PC-9 (cell line): ENCODE data around the gene RAB1B. TPM values are rescaled to one million over a fixed set of nuclear protein-coding genes. Genes with fewer than 3 reads are reported as not detected.
A peak's percentile ranks its signal among the peaks of the same experiment; 100 is the strongest.

Experiments
- BruUV-seq: library from RNA; stranded (reverse); fragments of 400-500 nt; replicated peaks from 2 replicates; lab custom pipeline; 2021; lab: Mats Ljungman, UMichigan
- CTCF ChIA-PET: fragments of 300-600 bp; sonication (Branson Sonifier 250); formaldehyde crosslinking; loops from one replicate; lab custom pipeline; 2022; ENCODE audit warnings: antibody characterized with exemption; lab: Charles Lee
- POLR2A ChIA-PET: fragments of 300-600 bp; sonication (Branson Sonifier 250); formaldehyde crosslinking; loops from one replicate; lab custom pipeline; 2022; ENCODE audit warnings: antibody characterized with exemption; ENCODE audit not compliant: unreplicated experiment; lab: Charles Lee
- DNase-seq, 2 experiments: peaks; one replicate each; pipeline versions ENCODE4 v3.0.0 to v3.0.0-alpha.2; 2015 to 2022; ENCODE audit warnings: mixed read lengths in 1 of 2
- H2AFZ ChIP-seq: fragments of 200-600 bp; sonication (generic); 2 replicates; pipeline ENCODE4 v1.8.1; 2017; ENCODE audit warnings: antibody characterized with exemption
- H3F3A ChIP-seq: fragments of 200-600 bp; sonication (generic); 2 replicates; pipeline ENCODE4 v1.8.1; 2017; ENCODE audit warnings: antibody characterized with exemption, mild to moderate bottlenecking, low read depth; ENCODE audit not compliant: insufficient read depth
- H3K27ac ChIP-seq: fragments of 200-600 bp; sonication (generic); 2 replicates; pipeline ENCODE4 v1.6.1; 2016; ENCODE audit warnings: mixed run types
- H3K27me3 ChIP-seq: fragments of 200-600 bp; sonication (generic); 2 replicates; pipeline ENCODE4 v1.6.1; 2016; ENCODE audit warnings: low read depth, mixed run types; ENCODE audit not compliant: insufficient read depth
- H3K36me3 ChIP-seq: fragments of 200-600 bp; sonication (generic); 2 replicates; pipeline ENCODE4 v1.6.1; 2016; ENCODE audit warnings: low read depth, mixed run types
- H3K4me1 ChIP-seq: fragments of 200-600 bp; sonication (generic); replicated peaks from 2 replicates; pipeline ENCODE4 v1.6.1; 2016; ENCODE audit warnings: mixed run types; ENCODE audit not compliant: insufficient read depth
- H3K4me2 ChIP-seq: fragments of 200-600 bp; sonication (generic); 2 replicates; pipeline ENCODE4 v1.6.1; 2017; ENCODE audit warnings: mixed run types
- H3K4me3 ChIP-seq: fragments of 200-600 bp; sonication (generic); 2 replicates; pipeline ENCODE4 v1.6.1; 2016; ENCODE audit warnings: mixed run types
- H3K79me2 ChIP-seq: fragments of 200-600 bp; sonication (generic); 2 replicates; pipeline ENCODE4 v1.6.1; 2017; ENCODE audit warnings: low read depth, mixed run types
- H3K9me2 ChIP-seq: fragments of 200-600 bp; sonication (generic); 2 replicates; pipeline ENCODE4 v1.8.1; 2017; ENCODE audit warnings: mild to moderate bottlenecking; ENCODE audit not compliant: insufficient read depth
- H3K9me3 ChIP-seq: fragments of 200-600 bp; sonication (generic); 2 replicates; pipeline ENCODE4 v1.8.1; 2016; ENCODE audit warnings: low read depth; ENCODE audit not compliant: insufficient read depth
- H4K20me1 ChIP-seq: fragments of 200-600 bp; sonication (generic); 2 replicates; pipeline ENCODE4 v1.8.1; 2017; ENCODE audit not compliant: insufficient read depth
- EZH2 ChIP-seq: fragments of 200-600 bp; sonication (generic); IDR thresholded peaks from 2 replicates; pipeline ENCODE4 v1.8.0; 2017; ENCODE audit warnings: antibody characterized with exemption, low read depth
- intact Hi-C: fragments of 100-400 bp; cut with micrococcal nuclease; formaldehyde crosslinking; loops from one replicate; pipeline ENCODE4 v1.10.0; 2022; ENCODE audit not compliant: unreplicated experiment
- total RNA-seq: library from RNA; stranded (reverse); gene quantifications from 2 replicates; pipeline ENCODE4 v1.2.3, GENCODE V29; 2021
- TF ChIP-seq, protein P1 (sequence below): fragments of 200-600 bp; sonication (generic); conservative IDR thresholded peaks from 2 replicates; pipeline ENCODE4 v1.6.1; 2017; ENCODE audit warnings: mixed run types, antibody characterized with exemption, mild to moderate bottlenecking, moderate library complexity

The RAB1B gene
- total RNA-seq, 1 experiment from 2014 or later: 232 TPM

DNA sequence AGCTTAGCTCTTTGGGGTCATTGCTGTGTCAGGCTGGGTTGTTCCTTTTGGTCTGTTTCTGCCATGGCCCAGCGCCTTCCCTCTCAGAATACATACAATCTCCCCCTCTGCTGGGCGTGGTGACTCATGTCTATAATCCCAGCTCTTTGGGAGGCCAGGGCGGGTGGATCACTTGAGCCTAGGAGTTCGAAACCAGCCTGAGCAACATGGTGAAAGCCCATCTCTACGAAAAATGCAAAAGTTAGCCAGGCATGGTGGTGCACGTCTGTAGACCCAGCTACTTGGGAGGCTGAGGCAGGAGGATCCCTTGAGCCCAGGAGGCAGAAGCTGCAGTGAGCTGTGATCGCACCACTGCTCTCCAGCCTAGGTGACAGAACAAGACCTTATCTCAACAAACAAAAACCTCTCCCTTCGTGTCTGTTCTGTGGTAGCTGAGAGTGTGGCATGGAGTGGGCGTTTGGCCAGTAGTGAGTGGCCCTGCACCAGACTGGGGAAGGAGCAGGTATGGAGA lies 46.7 kb upstream of the RAB1B start:
- BruUV-seq: no TSS peak
- TF ChIP-seq EZH2: no peak
- TF ChIP-seq, protein P1, sequence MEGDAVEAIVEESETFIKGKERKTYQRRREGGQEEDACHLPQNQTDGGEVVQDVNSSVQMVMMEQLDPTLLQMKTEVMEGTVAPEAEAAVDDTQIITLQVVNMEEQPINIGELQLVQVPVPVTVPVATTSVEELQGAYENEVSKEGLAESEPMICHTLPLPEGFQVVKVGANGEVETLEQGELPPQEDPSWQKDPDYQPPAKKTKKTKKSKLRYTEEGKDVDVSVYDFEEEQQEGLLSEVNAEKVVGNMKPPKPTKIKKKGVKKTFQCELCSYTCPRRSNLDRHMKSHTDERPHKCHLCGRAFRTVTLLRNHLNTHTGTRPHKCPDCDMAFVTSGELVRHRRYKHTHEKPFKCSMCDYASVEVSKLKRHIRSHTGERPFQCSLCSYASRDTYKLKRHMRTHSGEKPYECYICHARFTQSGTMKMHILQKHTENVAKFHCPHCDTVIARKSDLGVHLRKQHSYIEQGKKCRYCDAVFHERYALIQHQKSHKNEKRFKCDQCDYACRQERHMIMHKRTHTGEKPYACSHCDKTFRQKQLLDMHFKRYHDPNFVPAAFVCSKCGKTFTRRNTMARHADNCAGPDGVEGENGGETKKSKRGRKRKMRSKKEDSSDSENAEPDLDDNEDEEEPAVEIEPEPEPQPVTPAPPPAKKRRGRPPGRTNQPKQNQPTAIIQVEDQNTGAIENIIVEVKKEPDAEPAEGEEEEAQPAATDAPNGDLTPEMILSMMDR: no peak
- POLR2A ChIA-PET: interaction anchor here (0.7 kb wide), 1 partner anchor 63 kb away, joined by 7 read pairs; no protein-coding TSS in a partner anchor
- Histone ChIP-seq H2AFZ (no peak overlapping the region), H3K79me2 (no peaks in the 10 kb centered on the region), H3K4me1 (no peaks in the 10 kb centered on the region; the same call in 1 of the 2 replicates), H3K4me2 (no peak overlapping the region), H3K4me3 (no peak overlapping the region), H3K27me3 (no peaks in the 10 kb centered on the region), H3F3A (peaks cover 7% of the 10 kb centered on the region; the same call in 1 of the 2 replicates), H3K27ac (no peak overlapping the region), H3K36me3 (no peaks in the 10 kb centered on the region), H4K20me1 (no peaks in the 10 kb centered on the region), H3K9me2 (no peaks in the 10 kb centered on the region), H3K9me3 (no peaks in the 10 kb centered on the region)
- CTCF ChIA-PET: interaction anchor here (0.5 to 1.1 kb wide), 6 partner anchors 15 to 1099 kb away, joined by 3 to 12 read pairs (median 4); no protein-coding TSS in a partner anchor
- intact Hi-C loops: loop anchor here (2.0 to 5.0 kb wide), 3 partner anchors 115 to 166 kb away; partner anchors contain the start of gene RIN1
- DNase-seq: no peak

DNA sequence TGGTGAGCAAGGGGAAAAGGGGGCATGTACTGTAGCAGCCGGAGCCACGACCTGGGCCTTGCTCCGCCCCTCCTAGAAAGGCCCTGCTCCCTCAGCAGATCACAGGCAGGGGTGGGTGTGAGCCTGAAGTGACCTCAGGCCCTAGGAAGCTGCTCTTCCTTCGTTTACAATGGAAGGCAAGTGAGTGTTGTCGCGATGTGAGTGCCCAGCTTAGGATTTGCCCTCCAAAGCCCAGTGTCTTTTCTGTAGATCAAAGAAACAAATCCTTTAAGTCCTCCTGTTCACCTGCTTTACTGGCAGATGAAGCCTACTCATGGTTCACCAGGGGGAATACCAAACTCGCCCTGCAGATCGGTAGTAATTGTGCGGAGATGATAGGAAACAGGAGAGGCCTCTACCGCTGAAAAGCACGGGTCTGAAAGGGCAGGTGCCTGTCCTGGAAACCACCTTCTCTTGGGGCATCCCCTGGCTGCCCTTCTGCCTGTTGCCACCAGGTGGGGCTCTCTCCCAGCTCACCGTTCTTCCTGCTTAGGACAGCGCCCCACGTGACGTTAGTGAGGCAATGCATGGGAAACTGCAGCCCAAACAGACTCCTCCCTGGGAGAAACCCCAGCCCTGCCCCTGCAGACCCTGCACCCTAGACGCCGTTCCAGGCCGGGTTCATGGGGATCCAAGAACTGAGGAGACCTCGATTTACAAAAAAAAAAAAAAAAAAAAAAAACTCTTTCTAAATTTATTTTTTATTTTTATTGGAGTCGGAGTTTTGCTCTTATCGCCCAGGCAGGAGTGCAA lies 45.9 kb upstream of the RAB1B start:
- Histone ChIP-seq H3K27me3 (no peaks in the 10 kb centered on the region), H3K79me2 (no peaks in the 10 kb centered on the region), H3F3A (peaks cover 7% of the 10 kb centered on the region; the same call in 1 of the 2 replicates), H3K4me1 (no peaks in the 10 kb centered on the region; the same call in 1 of the 2 replicates), H3K4me2 (no peak overlapping the region), H3K36me3 (no peaks in the 10 kb centered on the region), H3K27ac (no peak overlapping the region), H3K4me3 (no peak overlapping the region), H3K9me3 (no peaks in the 10 kb centered on the region), H2AFZ (no peak overlapping the region), H3K9me2 (no peaks in the 10 kb centered on the region), H4K20me1 (no peaks in the 10 kb centered on the region)
- intact Hi-C loops: loop anchor here (2.0 to 5.0 kb wide), 3 partner anchors 114 to 165 kb away; partner anchors contain the start of gene RIN1
- BruUV-seq: no TSS peak
- CTCF ChIA-PET: interaction anchor here (0.6 to 1.1 kb wide), 8 partner anchors 14 to 1098 kb away, joined by 3 to 12 read pairs (median 4); no protein-coding TSS in a partner anchor
- POLR2A ChIA-PET: interaction anchor here (0.7 kb wide), 2 partner anchors 455 to 1548 kb away, joined by 18 read pairs; no protein-coding TSS in a partner anchor
- TF ChIP-seq EZH2: no peak
- TF ChIP-seq, protein P1: peak; percentile 98
- peak; percentile 86 to 90 for DNase-seq

DNA sequence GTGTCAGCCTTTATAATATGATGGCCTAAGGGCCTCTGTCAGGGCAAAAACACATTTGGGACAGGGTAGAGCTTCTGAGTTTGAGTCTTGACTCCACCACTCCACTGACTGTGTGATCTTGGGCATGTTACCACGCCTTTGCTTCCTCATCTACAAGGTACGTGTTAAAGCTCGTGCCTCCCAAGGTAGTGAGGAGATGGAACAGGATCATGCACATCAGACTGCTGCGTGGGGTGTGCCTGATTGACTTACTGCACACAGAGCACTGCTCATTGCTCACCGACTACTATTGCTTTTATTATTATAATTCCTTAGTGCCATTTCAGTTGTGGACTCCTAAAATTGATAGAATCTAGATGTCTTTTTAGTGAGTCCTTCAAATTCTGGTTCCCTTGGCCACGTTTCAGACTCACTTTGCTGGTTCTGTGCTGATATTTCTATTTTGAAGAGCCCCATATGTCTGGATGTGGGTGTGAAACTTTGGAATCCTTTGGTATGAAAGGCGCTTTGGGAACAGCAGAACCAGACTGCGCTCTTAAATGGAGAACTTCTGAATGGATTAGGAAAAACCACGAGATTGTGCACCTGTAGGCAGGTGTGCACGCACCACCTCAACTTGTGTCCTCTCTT lies 44.1 kb upstream of the RAB1B start:
- no peaks in the 10 kb centered on the region for H3K79me2 ChIP-seq
- CTCF ChIA-PET: interaction anchor here (0.6 to 0.7 kb wide), 2 partner anchors 38 to 69 kb away, joined by 3 to 12 read pairs; no protein-coding TSS in a partner anchor
- H2AFZ ChIP-seq: no peak overlapping the region
- DNase-seq: no peak
- H3K4me1 ChIP-seq: no peaks in the 10 kb centered on the region; the same call in 1 of the 2 replicates
- no peaks in the 10 kb centered on the region for H3K36me3 ChIP-seq
- intact Hi-C loops: loop anchor here (5.0 kb wide), 2 partner anchors 142 to 163 kb away; no protein-coding TSS in a partner anchor
- H3K4me2 ChIP-seq: no peak overlapping the region
- H4K20me1 ChIP-seq: no peaks in the 10 kb centered on the region
- POLR2A ChIA-PET: no interaction called here
- no peaks in the 10 kb centered on the region for H3K27me3 ChIP-seq
- no peak overlapping the region for H3K4me3 ChIP-seq
- H3F3A ChIP-seq: peaks cover 7% of the 10 kb centered on the region; the same call in 1 of the 2 replicates
- BruUV-seq: no TSS peak
- H3K9me3 ChIP-seq: no peaks in the 10 kb centered on the region
- H3K27ac ChIP-seq: no peak overlapping the region
- TF ChIP-seq, protein P1: no peak
- TF ChIP-seq EZH2: no peak
- H3K9me2 ChIP-seq: no peaks in the 10 kb centered on the region
